ENCODE data around the gene MAPRE2.

MAPRE2 gene

DNA sequence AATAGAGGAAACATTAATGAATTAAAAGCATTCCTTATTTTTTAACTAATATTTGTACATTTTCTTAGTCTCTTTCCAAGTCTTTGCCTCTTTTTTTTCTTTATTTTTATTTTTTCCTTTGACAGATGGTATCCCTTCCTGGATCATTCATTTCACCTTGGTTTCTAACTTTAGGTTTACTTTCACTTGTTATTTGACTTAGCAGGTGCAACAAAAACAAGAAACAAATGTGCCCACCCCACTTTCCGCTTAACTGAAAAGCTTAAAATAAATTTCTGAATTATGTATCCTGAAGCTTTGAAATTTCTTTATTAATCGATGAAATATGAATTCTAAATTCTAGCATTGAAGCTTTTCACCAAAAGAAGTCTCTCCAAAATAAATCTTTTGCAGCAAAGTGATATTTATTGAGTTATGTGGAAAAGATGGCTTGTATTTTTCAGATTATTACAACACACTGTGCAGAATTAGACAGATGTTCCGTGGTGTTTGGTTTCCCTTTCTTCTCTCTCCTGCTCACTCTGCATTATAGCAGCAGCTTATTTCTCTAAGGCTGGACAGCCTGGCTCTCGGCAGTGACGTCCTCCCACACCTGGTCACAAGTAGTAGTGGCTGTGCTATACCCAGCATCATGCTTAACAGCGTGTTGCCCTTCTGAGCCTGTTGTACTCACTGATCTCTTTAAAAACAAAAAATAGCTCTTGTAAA is 100.5 kb downstream of the MAPRE2 start:
- Histone ChIP-seq H3K9me3 (ENCODE audit: low read length) (no peaks in the 10 kb centered on the region), H3F3A (ENCODE audit: insufficient read depth, low read length) (no peaks in the 10 kb centered on the region), H3K27ac (ENCODE audit: low read depth, low read length, poor library complexity, severe bottlenecking) (peak overlapping the region; percentile 34), H3K4me3 (ENCODE audit: low read depth, low read length, poor library complexity, severe bottlenecking) (no peak overlapping the region), H4K20me1 (ENCODE audit: insufficient read depth, low read length) (no peaks in the 10 kb centered on the region), H2AFZ (ENCODE audit: low read length) (no peak overlapping the region), H3K4me2 (ENCODE audit: low read length) (no peak overlapping the region; the same call in 1 of the 2 replicates), H3K9me2 (ENCODE audit: low read depth, low read length) (no peaks in the 10 kb centered on the region), H3K79me2 (ENCODE audit: insufficient read depth, low read length) (no peaks in the 10 kb centered on the region), H3K36me3 (ENCODE audit: insufficient read depth, low read length) (peaks cover 33% of the 10 kb centered on the region; the same call in 1 of the 2 replicates), H3K4me1 (ENCODE audit: insufficient read depth, low read length, severe bottlenecking) (peaks cover 20% of the 10 kb centered on the region), H3K27me3 (ENCODE audit: insufficient read depth, low read length) (no peaks in the 10 kb centered on the region), H3K9ac (ENCODE audit: low read length) (no peak overlapping the region)
- TF ChIP-seq CTCF (IDR thresholded peaks at IDR 0.05; ENCODE audit: low read length) (no peak), EZH2 (IDR thresholded peaks at IDR 0.05; ENCODE audit: borderline replicate concordance, low read length) (no peak)

DNA sequence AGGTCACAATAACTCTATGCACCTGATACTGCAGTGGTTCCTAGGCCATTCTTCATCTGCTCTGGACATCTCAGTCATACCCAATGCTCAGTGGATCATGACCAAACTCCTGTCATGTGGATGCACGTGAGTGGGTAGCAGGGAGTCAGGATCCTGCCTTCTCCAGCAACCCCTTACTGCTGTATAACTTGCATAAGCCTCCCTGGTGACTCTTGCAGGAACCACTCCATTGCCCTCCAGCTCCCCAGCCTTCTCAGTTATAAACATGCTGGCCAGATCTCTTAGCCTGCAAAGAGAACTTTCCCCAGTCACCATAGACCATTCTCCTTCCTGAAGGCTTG is 101.0 kb downstream of the MAPRE2 start:
- Histone ChIP-seq H3K36me3 (ENCODE audit: insufficient read depth, low read length) (peaks cover 28% of the 10 kb centered on the region; the same call in 1 of the 2 replicates), H3K4me2 (ENCODE audit: low read length) (no peak overlapping the region), H3K9ac (ENCODE audit: low read length) (no peak overlapping the region), H3K4me3 (ENCODE audit: low read depth, low read length, poor library complexity, severe bottlenecking) (no peak overlapping the region), H3K79me2 (ENCODE audit: insufficient read depth, low read length) (no peaks in the 10 kb centered on the region), H3K27ac (ENCODE audit: low read depth, low read length, poor library complexity, severe bottlenecking) (peak overlapping the region; percentile 34), H2AFZ (ENCODE audit: low read length) (no peak overlapping the region), H3F3A (ENCODE audit: insufficient read depth, low read length) (no peaks in the 10 kb centered on the region), H3K9me3 (ENCODE audit: low read length) (no peaks in the 10 kb centered on the region), H4K20me1 (ENCODE audit: insufficient read depth, low read length) (no peaks in the 10 kb centered on the region), H3K9me2 (ENCODE audit: low read depth, low read length) (no peaks in the 10 kb centered on the region), H3K27me3 (ENCODE audit: insufficient read depth, low read length) (no peaks in the 10 kb centered on the region), H3K4me1 (ENCODE audit: insufficient read depth, low read length, severe bottlenecking) (peaks cover 20% of the 10 kb centered on the region)
- TF ChIP-seq EZH2 (IDR thresholded peaks at IDR 0.05; ENCODE audit: borderline replicate concordance, low read length) (no peak), CTCF (IDR thresholded peaks at IDR 0.05; ENCODE audit: low read length) (no peak)

- Histone ChIP-seq H3K9me2 (ENCODE audit: low read depth, low read length) (no peaks in the 10 kb centered on the region), H3K79me2 (ENCODE audit: insufficient read depth, low read length) (no peaks in the 10 kb centered on the region), H2AFZ (ENCODE audit: low read length) (no peak overlapping the region), H4K20me1 (ENCODE audit: insufficient read depth, low read length) (no peaks in the 10 kb centered on the region), H3F3A (ENCODE audit: insufficient read depth, low read length) (no peaks in the 10 kb centered on the region), H3K4me1 (ENCODE audit: insufficient read depth, low read length, severe bottlenecking) (peaks cover 20% of the 10 kb centered on the region), H3K4me3 (ENCODE audit: low read depth, low read length, poor library complexity, severe bottlenecking) (no peak overlapping the region), H3K36me3 (ENCODE audit: insufficient read depth, low read length) (peaks cover 20% of the 10 kb centered on the region; the same call in 1 of the 2 replicates), H3K4me2 (ENCODE audit: low read length) (no peak overlapping the region), H3K9me3 (ENCODE audit: low read length) (no peaks in the 10 kb centered on the region), H3K27ac (ENCODE audit: low read depth, low read length, poor library complexity, severe bottlenecking) (no peak overlapping the region), H3K9ac (ENCODE audit: low read length) (no peak overlapping the region), H3K27me3 (ENCODE audit: insufficient read depth, low read length) (no peaks in the 10 kb centered on the region)
- TF ChIP-seq EZH2 (IDR thresholded peaks at IDR 0.05; ENCODE audit: borderline replicate concordance, low read length) = no peak
- peak; percentile 67 for TF ChIP-seq CTCF (IDR thresholded peaks at IDR 0.05; ENCODE audit: low read length)
Measured at GRCh38 chr18:35143622-35144596, 102.7 kb downstream of the MAPRE2 start.

Data from OCI-LY1 (cell line).